ENCODE results near the gene CEP128.

The CEP128 gene

GRCh38 chr14:80507292-80507869 is 434.2 kb downstream of the CEP128 start:
- no peak for DNase-seq (ENCODE audit: low read depth)
- H3K4me3 ChIP-seq (ENCODE audit: low read depth, low read length): no peak overlapping the region
- TF ChIP-seq, protein P1, sequence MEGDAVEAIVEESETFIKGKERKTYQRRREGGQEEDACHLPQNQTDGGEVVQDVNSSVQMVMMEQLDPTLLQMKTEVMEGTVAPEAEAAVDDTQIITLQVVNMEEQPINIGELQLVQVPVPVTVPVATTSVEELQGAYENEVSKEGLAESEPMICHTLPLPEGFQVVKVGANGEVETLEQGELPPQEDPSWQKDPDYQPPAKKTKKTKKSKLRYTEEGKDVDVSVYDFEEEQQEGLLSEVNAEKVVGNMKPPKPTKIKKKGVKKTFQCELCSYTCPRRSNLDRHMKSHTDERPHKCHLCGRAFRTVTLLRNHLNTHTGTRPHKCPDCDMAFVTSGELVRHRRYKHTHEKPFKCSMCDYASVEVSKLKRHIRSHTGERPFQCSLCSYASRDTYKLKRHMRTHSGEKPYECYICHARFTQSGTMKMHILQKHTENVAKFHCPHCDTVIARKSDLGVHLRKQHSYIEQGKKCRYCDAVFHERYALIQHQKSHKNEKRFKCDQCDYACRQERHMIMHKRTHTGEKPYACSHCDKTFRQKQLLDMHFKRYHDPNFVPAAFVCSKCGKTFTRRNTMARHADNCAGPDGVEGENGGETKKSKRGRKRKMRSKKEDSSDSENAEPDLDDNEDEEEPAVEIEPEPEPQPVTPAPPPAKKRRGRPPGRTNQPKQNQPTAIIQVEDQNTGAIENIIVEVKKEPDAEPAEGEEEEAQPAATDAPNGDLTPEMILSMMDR (IDR thresholded peaks at IDR 0.05; ENCODE audit: low read depth, low read length, missing control alignments): no peak

GRCh38 chr14:80504781-80505180 is 436.8 kb downstream of the CEP128 start:
- no peak for DNase-seq (ENCODE audit: low read depth)
- TF ChIP-seq, protein P1 (IDR thresholded peaks at IDR 0.05; ENCODE audit: low read depth, low read length, missing control alignments): no peak
- H3K4me3 ChIP-seq (ENCODE audit: low read depth, low read length): no peak overlapping the region

DNA sequence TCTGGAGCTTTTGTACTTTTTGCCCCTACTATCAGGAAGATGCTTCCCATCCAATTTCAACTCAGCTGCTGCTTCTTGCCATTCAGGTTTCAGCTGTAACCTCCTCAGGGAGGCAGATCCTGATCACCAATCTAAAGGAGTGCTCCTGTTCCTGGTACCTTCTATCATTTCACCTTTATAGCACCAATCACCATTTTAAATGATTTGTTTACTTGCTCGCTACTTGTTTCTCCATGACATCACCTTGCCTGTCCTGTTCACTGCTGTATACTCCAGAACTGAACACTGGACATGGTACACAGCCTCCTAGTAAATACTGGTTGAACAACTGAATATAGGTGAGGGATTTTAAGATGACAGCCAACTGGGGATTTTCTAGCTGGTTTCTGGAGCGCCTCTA is 443.0 kb downstream of the CEP128 start:
- no peak overlapping the region for H3K4me3 ChIP-seq (ENCODE audit: low read depth, low read length)
- DNase-seq (ENCODE audit: low read depth): no peak
- TF ChIP-seq, protein P1 (IDR thresholded peaks at IDR 0.05; ENCODE audit: low read depth, low read length, missing control alignments): no peak

- no peak for DNase-seq (ENCODE audit: low read depth)
- TF ChIP-seq, protein P1 (IDR thresholded peaks at IDR 0.05; ENCODE audit: low read depth, low read length, missing control alignments): no peak
- no peak overlapping the region for H3K4me3 ChIP-seq (ENCODE audit: low read depth, low read length)
These were observed 445.4 kb downstream of the CEP128 start for GRCh38 chr14:80496090-80496489.

DNA sequence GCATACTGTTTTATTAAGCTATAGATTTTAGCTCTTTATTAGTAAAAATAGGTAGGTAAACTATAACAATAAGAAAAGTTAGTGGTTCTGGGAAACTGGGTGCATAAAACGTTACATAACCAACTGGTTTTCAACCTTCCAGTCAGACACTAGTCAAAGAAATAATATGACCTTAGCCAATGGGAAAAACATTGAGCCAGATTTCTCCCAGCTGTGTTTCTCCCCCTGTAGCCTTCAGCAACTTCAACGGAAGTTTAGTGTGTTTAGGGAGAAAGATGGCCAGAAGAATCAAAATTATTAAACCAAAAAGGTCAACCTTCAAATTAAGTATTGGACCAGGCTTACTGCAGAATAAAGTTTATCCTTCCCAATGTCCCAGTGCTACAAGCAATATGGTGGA is 446.8 kb downstream of the CEP128 start:
- DNase-seq (ENCODE audit: low read depth): no peak
- H3K4me3 ChIP-seq (ENCODE audit: low read depth, low read length): no peak overlapping the region

DNA sequence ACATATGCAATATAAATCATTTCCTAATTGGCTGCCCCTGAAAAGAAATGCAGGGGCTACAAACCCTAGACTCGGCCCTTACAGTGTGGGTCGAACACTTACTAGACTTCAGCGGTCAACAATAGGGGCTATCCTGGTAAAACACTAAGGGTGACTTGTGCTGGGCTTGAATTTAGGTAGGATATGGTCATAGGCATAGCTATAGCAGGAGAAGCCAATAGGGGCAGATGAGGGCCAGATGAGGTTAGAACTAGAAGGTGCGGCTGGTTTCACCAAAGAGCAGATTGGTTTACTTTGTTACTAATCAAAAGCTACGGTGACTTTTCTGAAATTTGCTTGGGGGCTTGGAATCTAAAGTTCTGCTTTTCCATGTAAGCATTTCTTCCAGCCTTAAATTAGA is 447.9 kb downstream of the CEP128 start:
- no peak for DNase-seq (ENCODE audit: low read depth)
- no peak overlapping the region for H3K4me3 ChIP-seq (ENCODE audit: low read depth, low read length)
- TF ChIP-seq, protein P1 (IDR thresholded peaks at IDR 0.05; ENCODE audit: low read depth, low read length, missing control alignments): no peak

More for the DNA sequence above, 446.8 kb downstream of the CEP128 start:
- TF ChIP-seq, protein P1 (IDR thresholded peaks at IDR 0.05; ENCODE audit: low read depth, low read length, missing control alignments): no peak

DNA sequence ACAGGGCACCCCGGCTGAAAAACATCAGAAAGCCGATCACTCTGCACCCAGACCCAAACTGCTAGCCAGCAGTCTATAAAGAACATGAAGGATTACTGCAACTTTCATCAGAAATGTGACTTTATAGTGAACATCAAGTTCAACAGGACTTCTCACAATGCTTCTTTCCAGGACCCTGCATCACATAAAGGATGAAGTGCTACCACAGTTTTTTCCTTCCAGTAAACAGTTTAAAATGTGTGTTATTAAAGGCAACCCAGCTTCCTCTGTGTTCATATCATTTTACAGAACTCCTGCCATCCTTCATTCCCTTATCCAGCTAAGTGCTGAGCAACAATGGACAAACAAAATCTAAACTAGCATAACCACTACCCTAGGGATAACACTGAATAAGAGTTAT is 449.9 kb downstream of the CEP128 start:
- no peak for DNase-seq (ENCODE audit: low read depth)
- H3K4me3 ChIP-seq (ENCODE audit: low read depth, low read length): no peak overlapping the region
- TF ChIP-seq, protein P1 (IDR thresholded peaks at IDR 0.05; ENCODE audit: low read depth, low read length, missing control alignments): no peak
